GM21526 (cell line): ENCODE measurements around the gene CREBBP.

ENCODE experiments used
- ATAC-seq: cut with Tn5 transposase; IDR thresholded peaks from one replicate; pipeline ENCODE4 v1.9.1; 2021; ENCODE audit warnings: moderate library complexity; ENCODE audit not compliant: unreplicated experiment, low FRiP score

Gene CREBBP

GRCh38 chr16:3774156-3774767, 106.3 kb downstream of the CREBBP start:
- ATAC-seq = no peak

GRCh38 chr16:3773663-3774062, 106.8 kb downstream of the CREBBP start:
- ATAC-seq = no peak

- ATAC-seq = no peak
Observed at GRCh38 chr16:3771513-3771912, 109.0 kb downstream of the CREBBP start.

GRCh38 chr16:3770530-3770929, 110.0 kb downstream of the CREBBP start:
- no peak for ATAC-seq

- ATAC-seq = no peak
Observed at GRCh38 chr16:3769942-3770341, 110.6 kb downstream of the CREBBP start.

- ATAC-seq = no peak
Observed at GRCh38 chr16:3769013-3769412, 111.5 kb downstream of the CREBBP start.

- ATAC-seq = no peak
Observed at GRCh38 chr16:3767333-3767986, 113.1 kb downstream of the CREBBP start.

- no peak for ATAC-seq
Observed at GRCh38 chr16:3766177-3766576, 114.3 kb downstream of the CREBBP start.

- no peak for ATAC-seq
Observed at GRCh38 chr16:3764409-3764808, 116.1 kb downstream of the CREBBP start.

- ATAC-seq = no peak
Observed at GRCh38 chr16:3762107-3762750, 118.3 kb downstream of the CREBBP start.

GRCh38 chr16:3761375-3762106, 119.0 kb downstream of the CREBBP start:
- no peak for ATAC-seq

- ATAC-seq = no peak
Observed at GRCh38 chr16:3760518-3760917, 120.0 kb downstream of the CREBBP start.

- ATAC-seq = no peak
Observed at GRCh38 chr16:3759736-3760135, 120.8 kb downstream of the CREBBP start.

- ATAC-seq = no peak
Observed at GRCh38 chr16:3756113-3756512, 124.4 kb downstream of the CREBBP start.

GRCh38 chr16:3755249-3755648, 125.3 kb downstream of the CREBBP start:
- ATAC-seq = no peak

GRCh38 chr16:3754772-3755171, 125.7 kb downstream of the CREBBP start:
- no peak for ATAC-seq

GRCh38 chr16:3754081-3754703, 126.3 kb downstream of the CREBBP start:
- no peak for ATAC-seq

- ATAC-seq = no peak
Observed at GRCh38 chr16:3752984-3753383, 127.5 kb downstream of the CREBBP start.

GRCh38 chr16:3751878-3752277, 128.6 kb downstream of the CREBBP start:
- no peak for ATAC-seq

GRCh38 chr16:3748307-3748706, 132.2 kb downstream of the CREBBP start:
- ATAC-seq = no peak
